SK-N-SH (cell line): Measurements from ENCODE around the gene AKT1S1. TPM values are rescaled to one million over a fixed set of nuclear protein-coding genes. Genes with fewer than 3 reads are reported as not detected.

Experiments
- CTCF ChIA-PET: fragments of 300-600, 350-600 bp; formaldehyde crosslinking; extraction: SDS; loops from one replicate; lab custom pipeline; 2021; lab: Yijun Ruan, JAX
- POLR2A ChIA-PET: fragments of 350-600 bp; sonication (Branson Sonifier 250); formaldehyde crosslinking; extraction: SDS; loops from one replicate; lab custom pipeline; 2020; ENCODE audit warnings: antibody characterized with exemption, inconsistent platforms; lab: Yijun Ruan, JAX
- DNase-seq: peaks from one replicate; pipeline ENCODE4 v3.0.0; 2012
- H2AFZ ChIP-seq: fragments of 200-600 bp; sonication (generic); 2 replicates; pipeline ENCODE4 v1.8.1; 2016; ENCODE audit warnings: antibody characterized with exemption, mild to moderate bottlenecking, low read depth
- H3F3A ChIP-seq: fragments of 200-600 bp; sonication (generic); replicated peaks from 2 replicates; pipeline ENCODE3; 2016; ENCODE audit warnings: antibody characterized with exemption, mild to moderate bottlenecking; ENCODE audit not compliant: insufficient read depth
- H3K27ac ChIP-seq, 2 experiments: fragments of 200-500 bp in 1 of 2; fragments of 200-600 bp in 1 of 2; sonication (Bioruptor generic) in 1 of 2; sonication (generic), shearing (Covaris generic) in 1 of 2; 2 replicates each; pipeline versions ENCODE4 v1.5.1 to v1.6.1; 2014 to 2016; ENCODE audit warnings: low read depth in 2 of 2, inconsistent platforms in 1 of 2, low read length in 1 of 2, mild to moderate bottlenecking in 1 of 2, mixed read lengths in 1 of 2
- H3K27me3 ChIP-seq: fragments of 200-600 bp; sonication (generic), shearing (Covaris generic); 2 replicates; pipeline ENCODE4 v1.6.1; 2016; ENCODE audit warnings: mixed run types; ENCODE audit not compliant: insufficient read depth
- H3K36me3 ChIP-seq, 2 experiments: fragments of 200-500 bp in 1 of 2; fragments of 200-600 bp in 1 of 2; sonication (Bioruptor generic) in 1 of 2; sonication (generic) in 1 of 2; replicated peaks in 1 of 2; 2 replicates each; pipeline versions ENCODE3 to v1.5.1; 2014 to 2016; ENCODE audit warnings: low read length in 1 of 2, mild to moderate bottlenecking in 1 of 2; ENCODE audit not compliant: insufficient read depth in 2 of 2, control insufficient read depth in 1 of 2
- H3K4me1 ChIP-seq, 2 experiments: fragments of 200-500 bp in 1 of 2; fragments of 200-600 bp in 1 of 2; sonication (Bioruptor generic) in 1 of 2; sonication (generic), shearing (Covaris generic) in 1 of 2; 2 replicates each; pipeline versions ENCODE4 v1.5.1 to v1.6.1; 2014 to 2016; ENCODE audit warnings: low read depth in 1 of 2, low read length in 1 of 2, mixed run types in 1 of 2; ENCODE audit not compliant: insufficient read depth in 2 of 2, control insufficient read depth in 1 of 2
- H3K4me2 ChIP-seq: fragments of 200-600 bp; sonication (generic), shearing (Covaris generic); 2 replicates; pipeline ENCODE4 v1.6.1; 2017; ENCODE audit warnings: mixed run types
- H3K4me3 ChIP-seq, 2 experiments: fragments of 200-500 bp in 1 of 2; fragments of 200-600 bp in 1 of 2; sonication (Bioruptor generic) in 1 of 2; sonication (generic), shearing (Covaris generic) in 1 of 2; 2 replicates each; pipeline versions ENCODE4 v1.5.1 to v1.8.1; 2014 to 2016; ENCODE audit warnings: low read depth in 2 of 2, inconsistent platforms in 1 of 2, low read length in 1 of 2, mild to moderate bottlenecking in 1 of 2, mixed read lengths in 1 of 2, moderate library complexity in 1 of 2
- H3K79me2 ChIP-seq: fragments of 200-600 bp; sonication (generic); 2 replicates; pipeline ENCODE4 v1.8.1; 2017; ENCODE audit warnings: mild to moderate bottlenecking; ENCODE audit not compliant: insufficient read depth
- H3K9ac ChIP-seq: fragments of 200-600 bp; sonication (generic); 2 replicates; pipeline ENCODE4 v1.6.1; 2017; ENCODE audit warnings: mixed run types
- H3K9me2 ChIP-seq: fragments of 200-600 bp; sonication (generic); 2 replicates; pipeline ENCODE4 v1.6.1; 2017; ENCODE audit warnings: mixed run types
- H3K9me3 ChIP-seq: fragments of 200-600 bp; sonication (generic); 2 replicates; pipeline ENCODE4 v1.6.1; 2017; ENCODE audit warnings: mixed run types, mild to moderate bottlenecking, moderate library complexity
- H4K20me1 ChIP-seq: fragments of 200-600 bp; sonication (generic); 2 replicates; pipeline ENCODE4 v1.6.1; 2017; ENCODE audit warnings: mild to moderate bottlenecking, mixed run types; ENCODE audit not compliant: insufficient read depth
- ELF1 ChIP-seq: IDR thresholded peaks from 2 replicates; pipeline ENCODE4 v1.4.0; 2012
- EP300 ChIP-seq, 2 experiments: IDR thresholded peaks; 2 replicates each; pipeline versions ENCODE4 v1.4.0 to v1.6.1; 2012; ENCODE audit warnings: borderline replicate concordance in 1 of 2, low read depth in 1 of 2, low read length in 1 of 2
- GABPA ChIP-seq: IDR thresholded peaks from 2 replicates; pipeline ENCODE4 v1.4.0; 2012; ENCODE audit warnings: low read depth, mild to moderate bottlenecking
- GATA2 ChIP-seq: sonication (generic); formaldehyde crosslinking; IDR thresholded peaks from 2 replicates; pipeline ENCODE4 v1.5.0; 2020; ENCODE audit warnings: mild to moderate bottlenecking, missing genetic modification reagents
- MXI1 ChIP-seq: IDR thresholded peaks from 2 replicates; pipeline ENCODE4 v1.6.1; 2012; ENCODE audit warnings: mild to moderate bottlenecking, low read depth, low read length, improper control_type of control experiment
- NRF1 ChIP-seq: IDR thresholded peaks from 2 replicates; pipeline ENCODE4 v1.6.1; 2012; ENCODE audit warnings: low read depth, mild to moderate bottlenecking, low read length
- POLR2AphosphoS5 ChIP-seq: IDR thresholded peaks from 2 replicates; pipeline ENCODE4 v1.6.1; 2012; ENCODE audit warnings: low read depth, low read length
- RCOR1 ChIP-seq: fragments of 150-350 bp; IDR thresholded peaks from 2 replicates; pipeline ENCODE4 v1.6.1; 2017; ENCODE audit warnings: antibody characterized with exemption, low read length
- SIN3A ChIP-seq: IDR thresholded peaks from 2 replicates; pipeline ENCODE4 v1.6.1; 2012; ENCODE audit warnings: low read depth, mild to moderate bottlenecking, low read length, moderate library complexity, borderline replicate concordance
- WGBS: methylation state at CpG from one replicate; pipeline ENCODE4 v1.1.6; 2017; ENCODE audit warnings: low lambda C conversion rate; 5-methylcytosine and 5-hydroxymethylcytosine counted together
- polyA plus RNA-seq, 3 experiments: library from polyadenylated mRNA; depleted of rRNA; stranded (reverse); fragments of >200 nt; gene quantifications; 2 replicates each; pipeline ENCODE4 v1.2.3, GENCODE V29; 2012
- TF ChIP-seq, protein P1 (sequence below): IDR thresholded peaks from 2 replicates; pipeline ENCODE4; 2012
- TF ChIP-seq, protein P2 (sequence below): IDR thresholded peaks from 2 replicates; pipeline ENCODE4 v1.4.0; 2012; ENCODE audit warnings: low read depth
- TF ChIP-seq, protein P3 (sequence below): IDR thresholded peaks from 2 replicates; pipeline ENCODE4 v1.4.0; 2012; ENCODE audit warnings: low read depth, borderline replicate concordance
- TF ChIP-seq, protein P4 (sequence below): fragments of 150-350 bp; IDR thresholded peaks from 2 replicates; pipeline ENCODE4 v1.6.1; 2017; ENCODE audit warnings: antibody characterized with exemption, low read length, low read depth, borderline replicate concordance

The AKT1S1 gene
- polyA plus RNA-seq, 1 of the 3 experiments (the other 2 are of a cell fraction), result 63.7 TPM

DNA sequence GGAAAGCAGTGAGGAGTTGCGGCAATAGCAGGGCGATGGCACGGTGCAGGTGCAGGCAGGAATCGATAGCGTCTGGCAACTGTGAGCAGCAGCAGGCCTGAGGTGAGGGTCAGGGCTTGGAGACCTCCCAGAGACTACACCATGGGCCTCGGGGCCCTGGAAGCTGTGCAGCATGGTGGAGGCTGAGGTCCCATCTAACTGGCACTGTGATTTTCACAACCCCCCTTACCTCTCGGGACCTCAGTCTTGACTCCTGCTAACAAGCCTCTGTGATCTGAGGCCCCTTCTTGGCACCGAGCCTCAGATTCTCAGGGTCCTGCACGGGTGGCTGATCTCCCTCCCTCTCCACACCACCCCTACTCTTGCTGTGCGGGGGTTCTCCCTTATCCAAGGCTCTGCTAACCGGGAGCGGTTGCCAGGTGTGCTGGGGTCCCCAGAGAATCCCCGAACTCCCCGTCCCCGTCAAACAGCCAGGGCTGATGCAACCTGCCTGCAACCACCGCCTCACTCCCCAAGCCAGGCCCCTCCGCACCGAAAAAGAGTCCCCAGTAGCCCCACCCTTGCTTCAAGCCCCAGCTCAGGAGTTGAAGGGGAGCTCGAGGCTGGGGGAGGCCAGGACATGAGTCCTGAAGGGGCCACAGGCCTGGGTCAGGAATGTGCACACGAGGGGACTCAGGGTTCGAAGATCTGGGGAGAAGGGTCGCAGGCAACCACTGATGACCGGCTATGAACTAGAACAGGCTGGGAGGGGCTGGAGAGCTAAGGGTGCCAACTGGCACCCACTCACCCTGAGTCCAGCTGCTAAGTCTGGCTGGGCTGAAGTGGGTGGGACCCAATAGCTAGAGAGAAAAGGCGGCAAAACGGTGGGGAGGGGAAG lies 47.1 kb upstream of the AKT1S1 start:
- POLR2A ChIA-PET, result no interaction called here
- H3K9me3 ChIP-seq, result no peaks in the 10 kb centered on the region
- H3K4me2 ChIP-seq, result no peak overlapping the region
- H3K36me3 ChIP-seq, result peaks cover 24 to 28% of the 10 kb centered on the region in 2 experiments
- TF ChIP-seq RCOR1 (no peak), NRF1 (no peak), EP300 (IDR thresholded peaks at IDR 0.05; ENCODE audit: borderline replicate concordance in 1 of 2, low read depth in 1 of 2, low read length in 1 of 2) (no peak), GABPA (no peak)
- TF ChIP-seq, protein P1, sequence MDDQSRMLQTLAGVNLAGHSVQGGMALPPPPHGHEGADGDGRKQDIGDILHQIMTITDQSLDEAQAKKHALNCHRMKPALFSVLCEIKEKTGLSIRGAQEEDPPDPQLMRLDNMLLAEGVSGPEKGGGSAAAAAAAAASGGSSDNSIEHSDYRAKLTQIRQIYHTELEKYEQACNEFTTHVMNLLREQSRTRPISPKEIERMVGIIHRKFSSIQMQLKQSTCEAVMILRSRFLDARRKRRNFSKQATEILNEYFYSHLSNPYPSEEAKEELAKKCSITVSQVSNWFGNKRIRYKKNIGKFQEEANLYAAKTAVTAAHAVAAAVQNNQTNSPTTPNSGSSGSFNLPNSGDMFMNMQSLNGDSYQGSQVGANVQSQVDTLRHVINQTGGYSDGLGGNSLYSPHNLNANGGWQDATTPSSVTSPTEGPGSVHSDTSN, result no peak
- TF ChIP-seq, protein P2, sequence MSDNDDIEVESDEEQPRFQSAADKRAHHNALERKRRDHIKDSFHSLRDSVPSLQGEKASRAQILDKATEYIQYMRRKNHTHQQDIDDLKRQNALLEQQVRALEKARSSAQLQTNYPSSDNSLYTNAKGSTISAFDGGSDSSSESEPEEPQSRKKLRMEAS, result no peak
- H3K4me1 ChIP-seq, result peaks cover 7 to 8% of the 10 kb centered on the region in 2 experiments; a peak in 2 of 4 replicates
- H4K20me1 ChIP-seq, result peaks cover 56% of the 10 kb centered on the region; the same call in 1 of the 2 replicates
- WGBS, result 89% methylated on average over 24 of the region's 25 CpGs
- CTCF ChIA-PET, result interaction anchor here (0.8 to 1.1 kb wide), 2 partner anchors 14 to 60 kb away, joined by 3 to 4 read pairs; no protein-coding TSS in a partner anchor
- no peaks in the 10 kb centered on the region for H3K9me2 ChIP-seq
- H3F3A ChIP-seq, result peaks cover 9% of the 10 kb centered on the region
- H3K9ac ChIP-seq, result no peak overlapping the region
- no peak overlapping the region for H2AFZ ChIP-seq
- H3K27me3 ChIP-seq, result no peaks in the 10 kb centered on the region
- H3K79me2 ChIP-seq, result peaks cover 100% of the 10 kb centered on the region
- H3K4me3 ChIP-seq, result no peak overlapping the region
- no peak overlapping the region for H3K27ac ChIP-seq
- no peak for DNase-seq

DNA sequence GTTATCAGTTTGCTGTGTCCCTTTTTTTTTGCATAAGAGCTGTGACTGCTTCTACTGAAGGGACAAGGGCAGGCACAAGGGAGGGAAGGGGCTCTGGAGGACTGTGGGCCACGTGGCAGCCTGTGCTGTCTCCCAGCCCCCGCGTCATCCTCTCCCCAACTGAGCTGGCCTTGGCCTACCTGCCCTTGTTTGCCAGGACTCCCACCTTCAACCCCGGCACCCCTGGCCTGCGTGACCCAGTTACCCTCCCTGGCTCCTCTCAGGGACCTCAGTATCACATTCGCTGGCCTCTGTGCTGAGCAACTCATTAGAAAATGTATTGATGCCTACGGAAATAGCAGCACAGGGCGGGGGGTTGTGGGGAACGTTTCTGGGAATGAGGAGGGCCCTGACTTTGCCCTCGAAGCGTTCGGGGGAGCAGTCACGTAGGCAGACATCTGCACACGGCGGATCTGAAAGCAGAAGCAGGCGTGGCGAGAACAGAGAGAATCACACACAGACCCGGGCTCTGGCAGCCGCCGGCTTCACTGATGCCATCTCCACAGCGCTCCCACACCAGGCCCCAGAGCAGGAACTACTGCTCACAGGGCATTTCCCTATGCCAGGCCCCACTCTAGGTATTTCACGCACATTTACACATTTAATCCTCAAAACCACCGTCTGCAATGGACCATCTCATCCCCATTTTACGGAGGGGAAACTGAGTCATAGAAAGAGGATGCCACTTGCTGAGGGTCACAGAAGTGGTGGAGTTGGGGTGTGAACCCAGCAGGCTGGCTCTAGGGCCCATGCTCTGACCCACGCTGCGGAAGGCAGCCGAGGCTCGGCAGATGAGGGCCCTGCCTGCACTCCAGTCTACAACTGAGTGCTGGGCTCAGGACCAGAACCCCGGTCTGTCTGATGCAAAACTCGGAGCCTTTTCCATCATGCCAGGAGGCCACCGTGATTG lies 46.2 kb upstream of the AKT1S1 start:
- WGBS, result 94% methylated on average over 28 of the region's 31 CpGs
- Histone ChIP-seq H3F3A (peaks cover 4% of the 10 kb centered on the region), H4K20me1 (peaks cover 59% of the 10 kb centered on the region; the same call in 1 of the 2 replicates), H3K79me2 (peaks cover 98% of the 10 kb centered on the region), H3K9me3 (no peaks in the 10 kb centered on the region), H3K27ac (no peak overlapping the region), H3K4me3 (no peak overlapping the region), H3K4me1 (peaks cover 7 to 8% of the 10 kb centered on the region in 2 experiments; a peak in 2 of 4 replicates), H2AFZ (no peak overlapping the region), H3K27me3 (no peaks in the 10 kb centered on the region), H3K4me2 (no peak overlapping the region), H3K36me3 (peaks cover 26 to 28% of the 10 kb centered on the region in 2 experiments), H3K9me2 (no peaks in the 10 kb centered on the region), H3K9ac (no peak overlapping the region)
- TF ChIP-seq GATA2 (CRISPR knock-in tag), result no peak
- TF ChIP-seq ELF1, result no peak
- TF ChIP-seq, protein P3, sequence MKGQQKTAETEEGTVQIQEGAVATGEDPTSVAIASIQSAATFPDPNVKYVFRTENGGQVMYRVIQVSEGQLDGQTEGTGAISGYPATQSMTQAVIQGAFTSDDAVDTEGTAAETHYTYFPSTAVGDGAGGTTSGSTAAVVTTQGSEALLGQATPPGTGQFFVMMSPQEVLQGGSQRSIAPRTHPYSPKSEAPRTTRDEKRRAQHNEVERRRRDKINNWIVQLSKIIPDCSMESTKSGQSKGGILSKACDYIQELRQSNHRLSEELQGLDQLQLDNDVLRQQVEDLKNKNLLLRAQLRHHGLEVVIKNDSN, result no peak
- TF ChIP-seq MXI1, result no peak
- TF ChIP-seq, protein P2, result no peak
- TF ChIP-seq, protein P1, result no peak
- TF ChIP-seq, protein P4, sequence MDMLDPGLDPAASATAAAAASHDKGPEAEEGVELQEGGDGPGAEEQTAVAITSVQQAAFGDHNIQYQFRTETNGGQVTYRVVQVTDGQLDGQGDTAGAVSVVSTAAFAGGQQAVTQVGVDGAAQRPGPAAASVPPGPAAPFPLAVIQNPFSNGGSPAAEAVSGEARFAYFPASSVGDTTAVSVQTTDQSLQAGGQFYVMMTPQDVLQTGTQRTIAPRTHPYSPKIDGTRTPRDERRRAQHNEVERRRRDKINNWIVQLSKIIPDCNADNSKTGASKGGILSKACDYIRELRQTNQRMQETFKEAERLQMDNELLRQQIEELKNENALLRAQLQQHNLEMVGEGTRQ, result no peak
- TF ChIP-seq POLR2AphosphoS5, result no peak
- no peak for TF ChIP-seq SIN3A
- POLR2A ChIA-PET, result no interaction called here
- CTCF ChIA-PET, result no interaction called here
- no peak for DNase-seq
